HG03457 (cell line): ENCODE results near the gene FBXL7.

Source experiments
- ATAC-seq: cut with Tn5 transposase; IDR thresholded peaks from one replicate; pipeline ENCODE4 v1.9.1; 2021; ENCODE audit warnings: moderate number of reproducible peaks; ENCODE audit not compliant: unreplicated experiment

Gene FBXL7

GRCh38 chr5:15647251-15647650 is 147.3 kb downstream of the FBXL7 start:
- no peak for ATAC-seq

GRCh38 chr5:15650266-15650665 is 150.3 kb downstream of the FBXL7 start:
- no peak for ATAC-seq

GRCh38 chr5:15654779-15655178 is 154.8 kb downstream of the FBXL7 start:
- ATAC-seq, result no peak

- ATAC-seq, result no peak
Measured at GRCh38 chr5:15655683-15656082, 155.7 kb downstream of the FBXL7 start.

- ATAC-seq, result no peak
Measured at GRCh38 chr5:15664961-15665360, 165.0 kb downstream of the FBXL7 start.

- no peak for ATAC-seq
Measured at GRCh38 chr5:15669826-15670225, 169.8 kb downstream of the FBXL7 start.

GRCh38 chr5:15674716-15675115 is 174.7 kb downstream of the FBXL7 start:
- no peak for ATAC-seq

GRCh38 chr5:15676591-15676990 is 176.6 kb downstream of the FBXL7 start:
- ATAC-seq, result no peak

GRCh38 chr5:15679161-15679560 is 179.2 kb downstream of the FBXL7 start:
- no peak for ATAC-seq

GRCh38 chr5:15680455-15680854 is 180.5 kb downstream of the FBXL7 start:
- no peak for ATAC-seq

- no peak for ATAC-seq
Measured at GRCh38 chr5:15682122-15682521, 182.1 kb downstream of the FBXL7 start.

GRCh38 chr5:15682566-15682965 is 182.6 kb downstream of the FBXL7 start:
- no peak for ATAC-seq

GRCh38 chr5:15683332-15683731 is 183.4 kb downstream of the FBXL7 start:
- no peak for ATAC-seq

GRCh38 chr5:15687401-15687800 is 187.4 kb downstream of the FBXL7 start:
- no peak for ATAC-seq

GRCh38 chr5:15689836-15690235 is 189.9 kb downstream of the FBXL7 start:
- ATAC-seq, result no peak

GRCh38 chr5:15690611-15691010 is 190.6 kb downstream of the FBXL7 start:
- no peak for ATAC-seq

GRCh38 chr5:15691521-15691920 is 191.5 kb downstream of the FBXL7 start:
- ATAC-seq, result no peak

- ATAC-seq, result no peak
Measured at GRCh38 chr5:15692706-15693381, 192.9 kb downstream of the FBXL7 start.

- ATAC-seq, result no peak
Measured at GRCh38 chr5:15693382-15693728, 193.4 kb downstream of the FBXL7 start.

- no peak for ATAC-seq
Measured at GRCh38 chr5:15693933-15694332, 194.0 kb downstream of the FBXL7 start.

GRCh38 chr5:15694696-15695214 is 194.8 kb downstream of the FBXL7 start:
- no peak for ATAC-seq

GRCh38 chr5:15695215-15695731 is 195.3 kb downstream of the FBXL7 start:
- no peak for ATAC-seq

- no peak for ATAC-seq
Measured at GRCh38 chr5:15700373-15700772, 200.4 kb downstream of the FBXL7 start.
